ENCODE measurements around the gene MACO1. TPM values are rescaled to one million over a fixed set of nuclear protein-coding genes. Genes with fewer than 3 reads are reported as not detected.

Gene MACO1
- total and polyA plus RNA-seq, 9 of the 15 experiments (the other 6 are each of a cell fraction or from before 2014, with no cell fraction given): 4.6 to 28.4 (median 21.7) TPM

GRCh38 chr1:25442178-25442577 lies 11.5 kb downstream of the MACO1 start (continued):
- TF ChIP-seq TSHZ1 (CRISPR knock-in tag; IDR thresholded peaks at IDR 0.05): no peak
- no peak for TF ChIP-seq RHOXF2B (CRISPR knock-in tag; conservative IDR thresholded peaks at IDR 0.05)
- peak; percentile 85 for TF ChIP-seq JUND (IDR thresholded peaks at IDR 0.05; ENCODE audit: borderline replicate concordance, low read depth, low read length)
- TF ChIP-seq JUND (tag; IDR thresholded peaks at IDR 0.05; ENCODE audit: borderline replicate concordance, low read depth, low read length): peak; percentile 90; the same call in 2 of the 3 replicates
- TF ChIP-seq RBBP5 (IDR thresholded peaks at IDR 0.05; ENCODE audit: borderline replicate concordance, insufficient read depth, low read length, poor library complexity, severe bottlenecking): no peak
- TF ChIP-seq CTCF (IDR thresholded peaks at IDR 0.05 in 2 of 3, conservative IDR thresholded peaks at IDR 0.05 in 1 of 3; ENCODE audit: insufficient read depth in 2 of 3, low read depth in 1 of 3, low read length in 3 of 3): peak in 1 of 3 experiments; percentile 28; a peak in 2 of 6 replicates
- TF ChIP-seq TCFL5 (CRISPR knock-in tag; conservative IDR thresholded peaks at IDR 0.05): no peak
- no peak for TF ChIP-seq U2AF2 (optimal IDR thresholded peaks at IDR 0.05; ENCODE audit: low read depth, low read length)
- TF ChIP-seq ZNF224 (CRISPR knock-in tag; IDR thresholded peaks at IDR 0.05): no peak
- no peak for TF ChIP-seq MAFK (IDR thresholded peaks at IDR 0.05; ENCODE audit: low read length)
- TF ChIP-seq EHMT2 (IDR thresholded peaks at IDR 0.05): 0 out of 2 replicates have a peak, but pooled peaks have one; percentile 32
- TF ChIP-seq CTBP1 (IDR thresholded peaks at IDR 0.05; ENCODE audit: borderline replicate concordance): peak; percentile 61; the same call in 1 of the 2 replicates
- no peak for TF ChIP-seq ZNF146 (CRISPR knock-in tag; IDR thresholded peaks at IDR 0.05; ENCODE audit: unreplicated experiment)
- TF ChIP-seq ZBTB26 (CRISPR knock-in tag; IDR thresholded peaks at IDR 0.05): no peak
- no peak for TF ChIP-seq TCF7L2 (IDR thresholded peaks at IDR 0.05; ENCODE audit: low read depth, low read length)

All from K562 (cell line).